Stimulated activated naive CD4-positive, alpha-beta T cell treated with Interleukin-2 at 50 U/mL for 16 hours (primary cell): ENCODE data around the gene CFC1B.
"Not testable (repeated sequence)": the region's sequence is repeated elsewhere in the genome, so short reads cannot be mapped to it uniquely, and the experiment has no call there.

ENCODE experiments used
- DNase-seq: peaks from one replicate; lab custom pipeline; 2025; lab: John Stamatoyannopoulos, UW

The CFC1B gene

GRCh38 chr2:130566165-130566564, 45.1 kb downstream of the CFC1B start:
- DNase-seq: not testable (repeated sequence)

DNA sequence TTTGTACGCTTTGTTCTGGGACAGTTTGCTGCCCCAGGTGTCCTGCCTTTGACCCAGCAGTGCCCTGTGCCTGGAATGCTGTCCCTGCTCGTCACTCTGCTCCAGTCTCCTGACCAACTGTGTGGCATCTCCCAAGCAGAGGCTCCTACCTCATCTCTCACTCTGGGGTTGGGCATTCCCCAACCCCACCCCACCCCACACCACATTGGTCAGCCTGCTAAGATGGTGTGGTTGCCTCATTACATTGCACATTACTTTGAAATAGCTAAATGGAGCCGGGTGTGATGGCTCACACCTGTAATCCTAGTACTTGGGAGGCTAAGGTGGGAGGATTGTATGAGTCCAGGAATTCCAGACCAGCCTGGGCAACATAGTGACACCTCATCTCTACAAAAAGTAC, 50.9 kb downstream of the CFC1B start:
- not testable (repeated sequence) for DNase-seq

- DNase-seq: not testable (repeated sequence)
Measured at GRCh38 chr2:130574230-130574629, 53.2 kb downstream of the CFC1B start.

GRCh38 chr2:130576209-130576784, 55.3 kb downstream of the CFC1B start:
- not testable (repeated sequence) for DNase-seq

DNA sequence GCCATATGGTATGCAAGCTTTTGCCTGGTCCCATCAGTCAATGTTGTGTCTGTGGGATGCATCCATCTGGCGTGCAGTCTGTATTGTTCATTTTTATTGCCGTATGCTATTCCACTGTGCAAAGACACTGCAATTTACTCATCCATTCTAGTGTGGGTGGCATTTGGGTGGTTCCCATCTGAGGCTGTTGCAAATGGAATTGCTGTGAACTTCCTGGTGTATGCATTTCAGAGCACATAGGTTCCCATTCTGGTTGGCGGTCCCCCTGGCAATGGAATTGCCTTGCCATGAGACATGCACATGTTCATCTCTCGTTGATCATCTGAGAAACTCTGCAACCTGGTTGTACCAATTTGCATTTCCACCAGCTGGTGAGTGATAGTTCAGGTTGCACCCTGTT, 56.5 kb downstream of the CFC1B start:
- DNase-seq: not testable (repeated sequence)
